H1 (cell line): ENCODE data around the gene NDUFA12.

Experiments
- BCL11A ChIP-seq, 2 experiments: IDR thresholded peaks; one replicate each; pipeline ENCODE4 v1.6.1; 2011; ENCODE audit warnings: low read depth in 2 of 2, low read length in 2 of 2, mild to moderate bottlenecking in 2 of 2
- BRCA1 ChIP-seq: IDR thresholded peaks from 2 replicates; pipeline ENCODE4 v1.6.1; 2012; ENCODE audit warnings: low read depth, low read length, improper control_type of control experiment
- CBX5 ChIP-seq: fragments of 300-800, 300-1000 bp; sonication (generic); IDR thresholded peaks from 2 replicates; pipeline ENCODE4 v1.7.1; 2016; ENCODE audit warnings: antibody characterized with exemption, low read length, low read depth
- CHD1 ChIP-seq: IDR thresholded peaks from 2 replicates; pipeline ENCODE4 v1.6.1; 2012; ENCODE audit warnings: low read depth, low read length, improper control_type of control experiment
- CHD2 ChIP-seq: IDR thresholded peaks from 2 replicates; pipeline ENCODE4 v1.6.1; 2012; ENCODE audit warnings: low read length, improper control_type of control experiment
- CTCF ChIP-seq, 3 experiments: IDR thresholded peaks; 1 replicate in 2 of 3; 2 replicates in 1 of 3; pipeline versions ENCODE4 v1.5.1 to v1.6.1; 2011; ENCODE audit warnings: low read length in 3 of 3, mild to moderate bottlenecking in 3 of 3, inconsistent platforms in 2 of 3, low read depth in 1 of 3, moderate library complexity in 1 of 3; ENCODE audit not compliant: insufficient read depth in 1 of 3; ENCODE audit errors: control extremely low read depth in 1 of 3
- HDAC2 ChIP-seq, 2 experiments: fragments of 300-600 bp in 1 of 2; sonication (generic) in 1 of 2; IDR thresholded peaks; 2 replicates each; pipeline ENCODE4 v1.6.1; 2011 to 2012; ENCODE audit warnings: low read depth in 2 of 2, low read length in 2 of 2, mild to moderate bottlenecking in 2 of 2, moderate library complexity in 2 of 2, borderline replicate concordance in 1 of 2, inconsistent platforms in 1 of 2
- POLR2A ChIP-seq, 2 experiments: IDR thresholded peaks; 1 replicate in 1 of 2; 2 replicates in 1 of 2; pipeline ENCODE4 v1.6.1; 2011; ENCODE audit warnings: low read depth in 2 of 2, low read length in 2 of 2, mild to moderate bottlenecking in 2 of 2; ENCODE audit errors: control extremely low read depth in 1 of 2
- RAD21 ChIP-seq, 2 experiments: IDR thresholded peaks in 1 of 2; conservative IDR thresholded peaks in 1 of 2; 2 replicates each; pipeline ENCODE4 v1.6.1; 2011; ENCODE audit warnings: low read depth in 2 of 2, low read length in 2 of 2, improper control_type of control experiment in 1 of 2, inconsistent platforms in 1 of 2, mild to moderate bottlenecking in 1 of 2, moderate library complexity in 1 of 2
- SIX5 ChIP-seq: IDR thresholded peaks from 2 replicates; pipeline ENCODE4 v1.6.1; 2011; ENCODE audit warnings: mild to moderate bottlenecking, low read depth, low read length

DNA sequence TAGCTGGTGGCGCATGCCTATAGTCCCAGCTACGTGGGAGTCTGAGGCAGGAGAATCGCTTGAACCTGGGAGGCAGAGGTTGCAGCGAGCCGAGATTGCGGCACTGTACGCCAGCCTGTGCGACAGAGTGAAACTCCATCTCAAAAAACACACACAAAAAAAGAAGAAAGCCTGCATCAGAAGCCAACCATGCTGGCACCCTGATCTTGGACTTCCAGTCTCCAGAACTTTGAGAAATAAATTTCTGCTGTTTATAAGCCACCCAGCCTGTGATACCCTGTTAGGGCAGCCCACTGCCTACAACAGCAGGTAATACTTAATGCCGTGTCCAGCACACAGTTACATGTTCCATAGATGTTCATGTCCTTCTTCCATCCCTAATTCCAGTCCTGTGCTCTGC lies 62.7 kb downstream of the NDUFA12 start:
- TF ChIP-seq RAD21 (IDR thresholded peaks at IDR 0.05 in 1 of 2, conservative IDR thresholded peaks at IDR 0.05 in 1 of 2; ENCODE audit: low read depth in 2 of 2, low read length in 2 of 2): no peak
- no peak for TF ChIP-seq BRCA1
- no peak for TF ChIP-seq SIX5
- no peak for TF ChIP-seq CTCF (IDR thresholded peaks at IDR 0.05; ENCODE audit: control extremely low read depth in 1 of 3, insufficient read depth in 1 of 3, low read depth in 1 of 3, low read length in 3 of 3)
- TF ChIP-seq HDAC2 (IDR thresholded peaks at IDR 0.05; ENCODE audit: borderline replicate concordance in 1 of 2, low read depth in 2 of 2, low read length in 2 of 2): no peak
- TF ChIP-seq CHD2: no peak
- TF ChIP-seq BCL11A (IDR thresholded peaks at IDR 0.05; ENCODE audit: low read depth in 2 of 2, low read length in 2 of 2): no peak
- no peak for TF ChIP-seq POLR2A (IDR thresholded peaks at IDR 0.05; ENCODE audit: control extremely low read depth in 1 of 2, low read depth in 2 of 2, low read length in 2 of 2)
- no peak for TF ChIP-seq CBX5
- no peak for TF ChIP-seq CHD1
